Left lung (tissue), 10 donors: ENCODE results near the gene PLAGL1. TPM values are rescaled to one million over a fixed set of nuclear protein-coding genes. Genes with fewer than 3 reads are reported as not detected.
"Not testable (repeated sequence)": the region's sequence is repeated elsewhere in the genome, so short reads cannot be mapped to it uniquely, and the experiment has no call there.

ENCODE experiments used
- ATAC-seq: fragments of 200-7000 bp; cut with Tn5 transposase; one replicate; pipeline ENCODE4 v1.9.1; 2020; ENCODE audit warnings: moderate library complexity
- DNase-seq, 4 donors: peaks; one replicate each; pipeline ENCODE4 v3.0.0-alpha.2; 2013 to 2020
- H3K27ac ChIP-seq, 2 donors: fragments of 200-600 bp; sonication (generic) in 1 of 2; one replicate each; pipeline versions ENCODE4 v1.5.0 to v1.8.0; 2020 to 2021
- H3K27me3 ChIP-seq, 2 donors: fragments of 200-600 bp; sonication (generic) in 1 of 2; one replicate each; pipeline versions ENCODE4 v1.5.0 to v1.8.0; 2020 to 2021
- H3K36me3 ChIP-seq, 2 donors: fragments of 200-600 bp; sonication (generic) in 1 of 2; one replicate each; pipeline versions ENCODE4 v1.5.0 to v1.8.0; 2020 to 2021
- H3K4me1 ChIP-seq, 2 donors: fragments of 200-600 bp; one replicate each; pipeline ENCODE4 v1.8.0; 2021
- H3K4me3 ChIP-seq, 2 donors: fragments of 200-600 bp; sonication (generic) in 1 of 2; one replicate each; pipeline versions ENCODE4 v1.5.0 to v1.8.0; 2020 to 2021; ENCODE audit warnings: mild to moderate bottlenecking in 1 of 2
- H3K9me3 ChIP-seq, 2 donors: fragments of 200-600 bp; sonication (generic) in 1 of 2; one replicate each; pipeline versions ENCODE4 v1.5.0 to v1.8.0; 2020 to 2021
- intact Hi-C, 2 donors: fragments of 100-400 bp; cut with DNase I; formaldehyde crosslinking; loops; one replicate each; pipeline versions ENCODE4 v1.11.2 to v1.14.2; 2022
- polyA plus RNA-seq, 6 donors: library from polyadenylated mRNA; unstranded; fragments of 120-200 nt; gene quantifications; one replicate each; pipeline ENCODE4 v1.2.1, GENCODE V29; 2013; ENCODE audit not compliant: insufficient read length in 6 of 6
- total RNA-seq, 2 donors: library from RNA; stranded (reverse); fragmentation: NEBNext Ultra II Directional; extraction: Animal tissue kit (Norgen Biotek cat#: 25700); gene quantifications; one replicate each; pipeline ENCODE4 v1.2.1, GENCODE V29; 2021
- TF ChIP-seq, protein P1 (sequence below), 2 donors: fragments of 200-600 bp; sonication (generic) in 1 of 2; IDR thresholded peaks; one replicate each; pipeline versions ENCODE4 v1.5.0 to v1.8.0; 2021; ENCODE audit warnings: antibody characterized with exemption in 2 of 2
- donor health status: DM: no; HTN: yes; CAD: no.
- donor health status: DM: no; HTN: no; CAD: no.

The PLAGL1 gene
- total and polyA plus RNA-seq, 8 donors, result 38.5 to 166 (median 137) TPM

GRCh38 chr6:143928853-143929252 lies 79.2 kb downstream of the PLAGL1 start:
- no peak for DNase-seq

GRCh38 chr6:143917026-143917425 lies 91.0 kb downstream of the PLAGL1 start:
- peaks cover 0 to 13% of the 10 kb centered on the region in 2 donors for H3K9me3 ChIP-seq
- ATAC-seq, result not testable (repeated sequence)

More at GRCh38 chr6:143928853-143929252, 79.2 kb downstream of the PLAGL1 start:
- no peak for ATAC-seq
- no peak overlapping the region for H3K4me3 ChIP-seq
- peaks cover 0 to 17% of the 10 kb centered on the region in 2 donors for H3K9me3 ChIP-seq
- no peak overlapping the region for H3K27ac ChIP-seq
- no peaks in the 10 kb centered on the region for H3K27me3 ChIP-seq
- intact Hi-C loops, result no loop called here
- no peaks in the 10 kb centered on the region for H3K4me1 ChIP-seq
- TF ChIP-seq, protein P1, sequence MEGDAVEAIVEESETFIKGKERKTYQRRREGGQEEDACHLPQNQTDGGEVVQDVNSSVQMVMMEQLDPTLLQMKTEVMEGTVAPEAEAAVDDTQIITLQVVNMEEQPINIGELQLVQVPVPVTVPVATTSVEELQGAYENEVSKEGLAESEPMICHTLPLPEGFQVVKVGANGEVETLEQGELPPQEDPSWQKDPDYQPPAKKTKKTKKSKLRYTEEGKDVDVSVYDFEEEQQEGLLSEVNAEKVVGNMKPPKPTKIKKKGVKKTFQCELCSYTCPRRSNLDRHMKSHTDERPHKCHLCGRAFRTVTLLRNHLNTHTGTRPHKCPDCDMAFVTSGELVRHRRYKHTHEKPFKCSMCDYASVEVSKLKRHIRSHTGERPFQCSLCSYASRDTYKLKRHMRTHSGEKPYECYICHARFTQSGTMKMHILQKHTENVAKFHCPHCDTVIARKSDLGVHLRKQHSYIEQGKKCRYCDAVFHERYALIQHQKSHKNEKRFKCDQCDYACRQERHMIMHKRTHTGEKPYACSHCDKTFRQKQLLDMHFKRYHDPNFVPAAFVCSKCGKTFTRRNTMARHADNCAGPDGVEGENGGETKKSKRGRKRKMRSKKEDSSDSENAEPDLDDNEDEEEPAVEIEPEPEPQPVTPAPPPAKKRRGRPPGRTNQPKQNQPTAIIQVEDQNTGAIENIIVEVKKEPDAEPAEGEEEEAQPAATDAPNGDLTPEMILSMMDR (IDR thresholded peaks at IDR 0.05), result no peak
- no peaks in the 10 kb centered on the region for H3K36me3 ChIP-seq

DNA sequence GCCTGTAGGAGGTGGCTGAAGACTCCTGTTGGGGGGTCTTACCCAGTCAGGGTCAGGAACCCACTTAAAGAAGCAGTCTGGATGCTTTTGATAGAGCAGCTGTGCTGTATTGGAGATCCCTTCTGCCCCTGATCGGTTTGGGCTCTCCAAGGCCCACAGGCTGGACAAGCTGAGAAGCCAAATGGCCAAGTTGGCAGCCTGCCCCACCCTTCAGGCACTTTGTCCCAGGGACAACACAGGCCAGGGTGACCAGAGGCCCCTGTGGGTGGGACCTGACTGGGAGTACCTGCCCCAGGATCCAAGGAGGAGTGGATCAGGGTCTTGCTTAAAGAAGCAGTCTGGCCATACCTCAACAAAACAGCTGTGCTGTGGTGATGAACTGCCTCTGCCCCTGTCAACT lies 95.4 kb downstream of the PLAGL1 start:
- H3K4me1 ChIP-seq, result no peaks in the 10 kb centered on the region
- ATAC-seq (no peak), DNase-seq (peak in 1 of 4 donors; percentile 55)
- H3K36me3 ChIP-seq, result no peaks in the 10 kb centered on the region
- H3K27ac ChIP-seq, result no peak overlapping the region
- intact Hi-C loops, result no loop called here
- peaks cover 0 to 25% of the 10 kb centered on the region in 2 donors for H3K9me3 ChIP-seq
- no peak overlapping the region for H3K4me3 ChIP-seq
- TF ChIP-seq, protein P1 (IDR thresholded peaks at IDR 0.05), result no peak
- H3K27me3 ChIP-seq, result no peaks in the 10 kb centered on the region

More at GRCh38 chr6:143917026-143917425, 91.0 kb downstream of the PLAGL1 start:
- DNase-seq, H3K27ac ChIP-seq, H3K4me3 ChIP-seq, intact Hi-C loops, H3K4me1 ChIP-seq, H3K36me3 ChIP-seq, H3K27me3 ChIP-seq: not testable (repeated sequence)

- peaks cover 0 to 23% of the 10 kb centered on the region in 2 donors for H3K9me3 ChIP-seq
- TF ChIP-seq, protein P1 (IDR thresholded peaks at IDR 0.05), result no peak
- H3K27ac ChIP-seq, result no peak overlapping the region
- intact Hi-C loops, result no loop called here
- H3K36me3 ChIP-seq, result no peaks in the 10 kb centered on the region
- H3K4me1 ChIP-seq, result no peaks in the 10 kb centered on the region
- H3K27me3 ChIP-seq, result no peaks in the 10 kb centered on the region
- DNase-seq (no peak), ATAC-seq (no peak)
- no peak overlapping the region for H3K4me3 ChIP-seq
Observed at GRCh38 chr6:143911028-143911427, 97.0 kb downstream of the PLAGL1 start.

DNA sequence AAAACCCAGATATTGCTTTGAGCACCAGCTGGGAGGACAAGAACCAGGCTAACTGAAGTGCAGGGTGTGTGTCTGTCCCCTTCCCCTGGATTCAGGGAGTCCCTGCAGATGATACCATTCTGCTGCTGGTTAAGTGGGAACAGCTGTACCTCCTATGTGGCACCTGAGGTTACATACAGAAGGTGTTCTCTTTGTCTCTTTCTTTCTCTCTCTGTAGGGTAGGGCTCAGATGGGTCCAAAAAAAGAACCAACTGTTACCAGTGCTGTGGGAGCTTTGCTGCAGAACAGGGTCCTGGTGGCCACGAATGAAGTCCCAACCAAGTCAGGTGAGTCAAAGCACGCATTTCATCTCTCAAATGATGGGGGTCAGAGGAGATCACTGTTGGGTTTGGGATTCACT lies 105.2 kb downstream of the PLAGL1 start:
- peak overlapping the region in 1 of 2 donors; percentile 37 for H3K27ac ChIP-seq
- DNase-seq (no peak), ATAC-seq (no peak)
- H3K4me1 ChIP-seq, result peaks cover 4 to 5% of the 10 kb centered on the region in 2 donors
- H3K27me3 ChIP-seq, result no peaks in the 10 kb centered on the region
- no peak overlapping the region for H3K4me3 ChIP-seq
- no peaks in the 10 kb centered on the region for H3K36me3 ChIP-seq
- TF ChIP-seq, protein P1 (IDR thresholded peaks at IDR 0.05), result no peak
- intact Hi-C loops, result no loop called here
- H3K9me3 ChIP-seq, result no peaks in the 10 kb centered on the region
